ENCODE data around the gene BMPR1A. TPM values are rescaled to one million over a fixed set of nuclear protein-coding genes. Genes with fewer than 3 reads are reported as not detected.
A peak's percentile ranks its signal among the peaks of the same experiment; 100 is the strongest.
"Not testable (repeated sequence)": the region's sequence is repeated elsewhere in the genome, so short reads cannot be mapped to it uniquely, and the experiment has no call there.

Gene BMPR1A
- polyA plus RNA-seq, 1 donor, result 84.9 TPM

GRCh38 chr10:86840498-86840897, 84.1 kb downstream of the BMPR1A start:
- DNase-seq, result no peak

- no peak for DNase-seq
Observed at GRCh38 chr10:86846088-86846487, 89.7 kb downstream of the BMPR1A start.

GRCh38 chr10:86848747-86849146, 92.3 kb downstream of the BMPR1A start:
- DNase-seq, result no peak

GRCh38 chr10:86849181-86849894, 92.9 kb downstream of the BMPR1A start:
- DNase-seq, result no peak

GRCh38 chr10:86850481-86850880, 94.1 kb downstream of the BMPR1A start:
- DNase-seq, result no peak

- no peak for DNase-seq
Observed at GRCh38 chr10:86851328-86852207, 95.1 kb downstream of the BMPR1A start.

- DNase-seq, result not testable (repeated sequence)
Observed at GRCh38 chr10:86853582-86853981, 97.2 kb downstream of the BMPR1A start.

GRCh38 chr10:86855513-86855912, 99.1 kb downstream of the BMPR1A start:
- no peak for DNase-seq

GRCh38 chr10:86856156-86856555, 99.7 kb downstream of the BMPR1A start:
- no peak for DNase-seq

- DNase-seq, result no peak
Observed at GRCh38 chr10:86857128-86857721, 100.8 kb downstream of the BMPR1A start.

GRCh38 chr10:86858011-86858410, 101.6 kb downstream of the BMPR1A start:
- no peak for DNase-seq

- DNase-seq, result no peak
Observed at GRCh38 chr10:86861351-86861750, 104.9 kb downstream of the BMPR1A start.

- DNase-seq, result no peak
Observed at GRCh38 chr10:86862373-86862772, 106.0 kb downstream of the BMPR1A start.

GRCh38 chr10:86862786-86863483, 106.5 kb downstream of the BMPR1A start:
- no peak for DNase-seq

GRCh38 chr10:86863484-86863842, 107.0 kb downstream of the BMPR1A start:
- no peak for DNase-seq

GRCh38 chr10:86865011-86865811, 108.8 kb downstream of the BMPR1A start:
- not testable (repeated sequence) for DNase-seq

GRCh38 chr10:86867149-86867548, 110.7 kb downstream of the BMPR1A start:
- no peak for DNase-seq

- peak; percentile 93 for DNase-seq
Observed at GRCh38 chr10:86868353-86868752, 111.9 kb downstream of the BMPR1A start.

GRCh38 chr10:86870679-86871078, 114.3 kb downstream of the BMPR1A start:
- no peak for DNase-seq

- no peak for DNase-seq
Observed at GRCh38 chr10:86871563-86872183, 115.3 kb downstream of the BMPR1A start.

GRCh38 chr10:86872757-86873156, 116.3 kb downstream of the BMPR1A start:
- DNase-seq, result no peak
